ENCODE measurements around the gene MYO3B.
A peak's percentile ranks its signal among the peaks of the same experiment; 100 is the strongest.

The MYO3B gene

GRCh38 chr2:170177950-170178781 is at the start of gene MYO3B:
TSS of gene MYO3B (plus strand) at chr2:170178147. CDS start at chr2:170178288, 141 bp downstream.
- no peak for DNase-seq

GRCh38 chr2:170139276-170139967 is 38.5 kb upstream of the MYO3B start:
- no peak for DNase-seq

GRCh38 chr2:170140561-170140960 is 37.4 kb upstream of the MYO3B start:
- no peak for DNase-seq

- peak in 1 of 2 experiments; percentile 10 for DNase-seq
Observed at GRCh38 chr2:170141865-170142264, 36.1 kb upstream of the MYO3B start.

- no peak for DNase-seq
Observed at GRCh38 chr2:170142502-170142901, 35.4 kb upstream of the MYO3B start.

- DNase-seq: no peak
Observed at GRCh38 chr2:170143045-170143717, 34.8 kb upstream of the MYO3B start.

- peak in 1 of 2 experiments; percentile 66 for DNase-seq
Observed at GRCh38 chr2:170144761-170145160, 33.2 kb upstream of the MYO3B start.

- DNase-seq: no peak
Observed at GRCh38 chr2:170145191-170145590, 32.8 kb upstream of the MYO3B start.

GRCh38 chr2:170145675-170146432 is 32.1 kb upstream of the MYO3B start:
- no peak for DNase-seq

GRCh38 chr2:170146784-170147183 is 31.2 kb upstream of the MYO3B start:
- no peak for DNase-seq

- DNase-seq: no peak
Observed at GRCh38 chr2:170147576-170147975, 30.4 kb upstream of the MYO3B start.

GRCh38 chr2:170148161-170148560 is 29.8 kb upstream of the MYO3B start:
- no peak for DNase-seq

- DNase-seq: no peak
Observed at GRCh38 chr2:170152421-170152820, 25.5 kb upstream of the MYO3B start.

- peak; percentile 30 to 68 for DNase-seq
Observed at GRCh38 chr2:170155022-170155722, 22.8 kb upstream of the MYO3B start.

GRCh38 chr2:170155723-170156253 is 22.2 kb upstream of the MYO3B start:
- no peak for DNase-seq

GRCh38 chr2:170156592-170156991 is 21.4 kb upstream of the MYO3B start:
- DNase-seq: no peak

- no peak for DNase-seq
Observed at GRCh38 chr2:170157025-170157684, 20.8 kb upstream of the MYO3B start.

- DNase-seq: no peak
Observed at GRCh38 chr2:170159060-170159459, 18.9 kb upstream of the MYO3B start.

- no peak for DNase-seq
Observed at GRCh38 chr2:170161516-170162270, 16.3 kb upstream of the MYO3B start.

GRCh38 chr2:170162271-170162632 is 15.7 kb upstream of the MYO3B start:
- no peak for DNase-seq
